NCI-H2107 (cell line): ENCODE results near the gene SGF29.
"Not testable (repeated sequence)": the region's sequence is repeated elsewhere in the genome, so short reads cannot be mapped to it uniquely, and the experiment has no call there.

Experiments
- DNase-seq: peaks from one replicate; lab custom pipeline; 2025; lab: John Stamatoyannopoulos, UW

Gene SGF29

GRCh38 chr16:28612359-28613280, 58.9 kb downstream of the SGF29 start:
- not testable (repeated sequence) for DNase-seq

GRCh38 chr16:28613912-28614311, 60.2 kb downstream of the SGF29 start:
- not testable (repeated sequence) for DNase-seq

- DNase-seq: not testable (repeated sequence)
Observed at GRCh38 chr16:28614561-28614960, 60.8 kb downstream of the SGF29 start.

- not testable (repeated sequence) for DNase-seq
Observed at GRCh38 chr16:28615486-28616223, 61.9 kb downstream of the SGF29 start.

GRCh38 chr16:28616224-28616577, 62.5 kb downstream of the SGF29 start:
- DNase-seq: not testable (repeated sequence)

GRCh38 chr16:28616636-28617035, 62.9 kb downstream of the SGF29 start:
- DNase-seq: no peak

GRCh38 chr16:28617874-28618273, 64.2 kb downstream of the SGF29 start:
- DNase-seq: no peak

GRCh38 chr16:28620316-28620715, 66.6 kb downstream of the SGF29 start:
- not testable (repeated sequence) for DNase-seq

- DNase-seq: no peak
Observed at GRCh38 chr16:28621481-28622155, 67.9 kb downstream of the SGF29 start.

- not testable (repeated sequence) for DNase-seq
Observed at GRCh38 chr16:28622532-28623171, 68.9 kb downstream of the SGF29 start.

GRCh38 chr16:28623172-28623711, 69.5 kb downstream of the SGF29 start:
- DNase-seq: peak; percentile 65

- DNase-seq: not testable (repeated sequence)
Observed at GRCh38 chr16:28630905-28631304, 77.2 kb downstream of the SGF29 start.

- not testable (repeated sequence) for DNase-seq
Observed at GRCh38 chr16:28636093-28636823, 82.5 kb downstream of the SGF29 start.

- not testable (repeated sequence) for DNase-seq
Observed at GRCh38 chr16:28637765-28638164, 84.0 kb downstream of the SGF29 start, which contains the start of gene NPIPB8. TSS of gene NPIPB8 (plus strand) at chr16:28638065. CDS start at chr16:28638361, 296 bp downstream.

- not testable (repeated sequence) for DNase-seq
Observed at GRCh38 chr16:28638359-28638758, 84.6 kb downstream of the SGF29 start.

- DNase-seq: not testable (repeated sequence)
Observed at GRCh38 chr16:28639959-28640358, 86.2 kb downstream of the SGF29 start.
